ENCODE measurements around the gene NSG1.

The NSG1 gene

DNA sequence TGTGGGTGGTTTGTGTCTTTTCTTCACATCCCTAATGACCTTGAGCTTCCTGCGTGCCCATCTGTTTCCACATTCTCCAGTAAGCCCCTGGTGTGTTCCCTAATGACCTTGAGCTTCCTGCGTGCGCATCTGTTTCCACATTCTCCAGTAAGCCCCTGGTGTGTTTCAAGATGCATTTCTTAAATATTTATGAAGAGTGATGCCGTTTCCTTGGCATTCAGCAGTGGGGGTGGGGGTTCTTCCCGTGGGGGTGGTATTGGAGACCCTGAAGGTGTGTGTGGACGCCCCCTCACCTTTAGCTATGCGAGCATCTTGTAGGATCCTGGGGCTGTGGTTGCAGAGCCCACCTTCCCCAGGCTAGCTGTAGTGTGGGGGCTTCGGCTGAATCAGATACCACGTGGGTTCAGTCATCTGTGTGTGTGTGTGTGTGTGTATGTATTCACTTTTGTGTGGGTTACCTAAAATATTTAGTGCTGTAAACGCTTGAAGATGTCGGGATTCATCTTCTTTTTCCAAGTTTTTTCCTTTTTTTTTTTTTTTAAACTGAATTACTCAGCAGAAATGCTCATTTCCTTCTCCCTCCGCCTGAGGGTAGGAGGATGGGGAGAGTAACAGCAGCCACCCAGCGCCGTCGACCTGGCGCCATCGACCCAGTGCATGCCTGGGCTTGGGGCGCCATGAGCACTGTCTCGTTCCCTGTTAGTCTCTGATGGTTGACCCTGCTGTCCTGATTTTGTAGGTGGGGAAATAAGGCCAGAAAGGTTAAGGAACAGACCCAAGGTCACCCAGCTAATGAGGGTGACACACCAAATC lies 9.9 kb downstream of the NSG1 start:
- peak; percentile 49 for DNase-seq

DNA sequence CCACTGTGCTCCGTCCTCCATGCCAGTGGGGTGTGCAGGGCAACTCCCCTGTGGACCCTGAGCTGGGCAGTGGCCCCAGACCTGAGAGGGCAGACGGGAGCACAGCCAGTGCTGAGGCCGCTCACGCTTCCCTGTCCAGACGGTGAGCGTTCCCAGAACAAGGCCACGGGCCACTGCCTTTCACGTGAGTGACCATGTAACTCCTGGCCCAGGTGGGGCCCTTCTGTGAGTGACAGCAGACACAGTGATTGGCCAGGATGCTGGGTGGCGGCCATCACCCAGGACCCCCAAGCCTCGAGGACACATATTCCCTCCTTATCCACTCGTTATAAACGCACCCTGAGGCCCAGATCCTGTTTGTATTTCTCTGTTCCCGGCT lies 10.5 kb downstream of the NSG1 start:
- DNase-seq, result no peak

DNA sequence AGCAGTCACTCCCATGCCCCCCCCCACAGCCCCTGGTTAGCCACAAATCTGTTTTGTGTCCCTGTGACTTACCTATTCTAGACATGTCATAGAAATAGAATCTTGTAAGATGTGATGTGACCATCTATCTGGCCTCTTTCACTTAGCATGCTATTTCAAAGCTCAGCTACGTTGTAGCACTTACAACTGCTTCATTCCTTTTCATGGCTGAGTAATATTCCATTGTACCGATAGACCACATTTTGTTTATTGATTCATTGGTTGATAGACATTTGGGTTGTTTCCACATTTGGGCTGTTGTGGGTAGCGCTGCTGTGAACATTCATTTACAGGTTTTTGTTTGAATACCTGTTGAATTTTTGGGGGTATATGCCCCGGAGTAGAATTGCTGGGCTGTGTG lies 11.5 kb downstream of the NSG1 start:
- DNase-seq, result no peak

DNA sequence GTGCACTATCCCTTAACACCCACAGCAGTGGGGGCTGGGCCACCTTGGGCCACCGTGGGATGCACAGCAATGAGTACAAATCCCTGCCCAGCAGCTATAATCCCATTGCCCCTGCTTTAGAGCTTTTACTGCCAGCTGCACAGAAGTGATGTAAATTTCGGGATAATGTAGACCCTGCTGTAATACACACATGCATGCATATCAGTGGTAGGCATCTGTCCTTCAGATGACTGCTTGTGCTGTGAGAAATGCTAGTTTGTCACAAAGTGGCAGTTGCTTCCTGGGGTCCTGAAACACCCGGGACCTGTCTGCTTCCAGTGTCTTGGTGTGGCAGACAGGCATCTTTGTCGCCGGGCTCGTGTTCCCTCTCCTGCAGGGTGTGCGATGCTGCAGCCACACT lies 14.1 kb downstream of the NSG1 start:
- no peak for DNase-seq

- DNase-seq, result no peak
These were observed 16.1 kb downstream of the NSG1 start for GRCh38 chr4:4402966-4403365.

DNA sequence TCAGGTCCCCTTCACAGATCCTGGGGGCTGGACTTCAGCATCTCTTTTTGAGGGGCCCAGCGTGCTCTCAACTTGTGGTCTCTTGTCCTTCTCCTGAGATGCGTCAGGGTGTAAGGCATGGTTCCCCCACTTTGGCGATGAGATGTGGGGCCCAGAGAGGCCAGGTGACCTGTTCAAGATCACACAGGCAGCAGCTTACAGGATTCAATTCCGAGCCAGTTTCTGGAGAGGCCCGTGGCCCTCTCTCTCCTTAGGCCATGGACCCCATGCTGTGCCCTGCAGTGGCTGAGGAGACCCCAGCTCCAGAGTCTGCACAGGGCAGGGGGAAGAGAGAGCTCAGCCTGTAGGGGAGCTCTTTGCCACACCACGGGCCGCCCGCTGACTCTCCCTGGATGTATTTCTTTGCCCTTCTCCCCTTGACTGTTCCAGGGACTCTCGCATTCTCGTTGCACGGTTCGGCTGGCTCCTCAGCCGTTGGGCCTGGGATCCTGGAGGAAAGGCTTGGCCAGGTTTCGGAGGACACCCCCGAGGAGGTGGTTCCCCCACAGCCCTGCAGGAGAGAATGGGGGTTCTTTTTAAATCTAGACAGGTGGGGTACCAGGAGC lies 18.6 kb downstream of the NSG1 start:
- no peak for DNase-seq

DNA sequence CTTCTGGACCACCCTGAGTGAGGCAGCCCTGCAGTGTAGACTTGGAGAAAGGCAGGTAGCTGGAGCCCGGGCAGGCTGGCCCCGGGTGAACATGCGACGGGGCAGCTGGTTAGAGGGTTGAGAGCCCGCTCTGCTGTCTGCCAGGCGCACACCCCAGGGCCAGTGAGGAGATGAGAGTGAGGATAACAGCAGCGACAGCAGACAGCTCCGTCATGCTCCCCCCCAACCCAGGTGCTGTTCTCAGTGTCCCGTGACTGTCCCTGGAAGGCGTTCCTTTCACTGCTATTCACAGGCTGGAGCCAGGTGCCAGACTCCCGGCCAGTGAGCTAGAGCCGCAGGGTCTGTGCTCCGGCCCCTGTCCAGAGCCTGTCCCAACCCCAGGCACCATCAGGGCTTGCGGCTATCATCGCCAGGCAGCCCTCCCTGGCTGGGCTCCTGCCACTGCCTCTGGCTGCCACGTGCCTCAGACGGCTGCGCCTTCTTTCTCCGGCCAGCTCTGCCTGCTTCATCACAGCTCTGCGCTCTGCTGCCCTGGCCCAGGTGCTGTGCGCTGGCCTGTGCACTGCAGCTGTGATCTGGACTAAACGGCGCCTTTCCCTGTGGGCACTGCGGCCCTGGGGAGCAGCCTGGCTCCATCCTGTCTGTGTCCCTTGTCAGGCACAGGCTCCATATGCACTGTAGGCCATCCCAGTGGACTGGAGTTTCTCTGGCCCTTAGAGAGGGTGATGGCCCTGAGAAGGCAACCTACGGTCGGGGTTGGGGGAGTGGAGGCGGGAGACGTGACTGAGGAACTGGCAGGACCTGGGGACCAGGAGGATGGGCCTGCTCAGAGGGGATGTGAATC lies 19.8 kb downstream of the NSG1 start:
- no peak for DNase-seq

DNA sequence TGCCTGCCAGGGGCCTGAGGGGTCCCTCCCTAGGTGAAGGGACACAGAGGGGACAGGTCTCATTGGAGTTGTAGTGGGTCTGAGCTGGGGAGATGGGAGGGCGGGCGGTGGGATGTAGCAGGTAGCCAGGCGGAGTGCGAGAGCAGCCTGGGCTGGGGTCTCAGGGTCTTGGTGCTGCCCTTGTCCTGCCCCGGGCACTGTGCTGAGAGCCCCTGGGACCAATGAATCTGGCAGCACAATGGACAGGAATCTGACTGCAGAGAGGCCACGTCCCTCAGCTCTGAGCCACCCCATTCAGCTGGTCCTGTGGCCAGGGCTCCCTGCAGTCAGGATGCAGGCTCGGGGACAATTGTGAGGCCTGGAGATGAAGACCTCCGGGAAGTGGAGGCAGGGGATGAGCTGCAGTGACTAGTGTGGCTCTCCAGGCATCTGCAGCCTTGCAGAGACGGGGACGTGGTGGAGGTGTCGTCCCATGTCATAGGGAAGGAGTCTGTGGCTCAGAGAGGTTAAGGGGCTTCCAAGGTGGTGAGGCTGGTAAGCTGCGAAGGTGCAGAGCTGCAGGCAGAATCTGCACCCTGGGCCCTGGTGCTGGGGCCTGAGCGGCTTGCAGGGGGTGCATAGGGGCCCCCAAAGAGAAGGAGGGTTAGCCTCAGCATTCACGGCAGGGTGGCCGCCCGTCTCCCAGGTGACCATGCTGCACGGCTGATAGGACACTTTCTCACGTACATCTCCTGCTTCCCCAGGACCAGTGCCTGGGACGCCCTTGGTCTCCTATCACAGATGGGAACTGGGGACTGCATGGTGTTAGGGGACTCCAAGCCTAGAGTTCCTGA lies 20.6 kb downstream of the NSG1 start:
- DNase-seq, result no peak

- DNase-seq, result no peak
These were observed 21.2 kb downstream of the NSG1 start for GRCh38 chr4:4408132-4408523.

DNA sequence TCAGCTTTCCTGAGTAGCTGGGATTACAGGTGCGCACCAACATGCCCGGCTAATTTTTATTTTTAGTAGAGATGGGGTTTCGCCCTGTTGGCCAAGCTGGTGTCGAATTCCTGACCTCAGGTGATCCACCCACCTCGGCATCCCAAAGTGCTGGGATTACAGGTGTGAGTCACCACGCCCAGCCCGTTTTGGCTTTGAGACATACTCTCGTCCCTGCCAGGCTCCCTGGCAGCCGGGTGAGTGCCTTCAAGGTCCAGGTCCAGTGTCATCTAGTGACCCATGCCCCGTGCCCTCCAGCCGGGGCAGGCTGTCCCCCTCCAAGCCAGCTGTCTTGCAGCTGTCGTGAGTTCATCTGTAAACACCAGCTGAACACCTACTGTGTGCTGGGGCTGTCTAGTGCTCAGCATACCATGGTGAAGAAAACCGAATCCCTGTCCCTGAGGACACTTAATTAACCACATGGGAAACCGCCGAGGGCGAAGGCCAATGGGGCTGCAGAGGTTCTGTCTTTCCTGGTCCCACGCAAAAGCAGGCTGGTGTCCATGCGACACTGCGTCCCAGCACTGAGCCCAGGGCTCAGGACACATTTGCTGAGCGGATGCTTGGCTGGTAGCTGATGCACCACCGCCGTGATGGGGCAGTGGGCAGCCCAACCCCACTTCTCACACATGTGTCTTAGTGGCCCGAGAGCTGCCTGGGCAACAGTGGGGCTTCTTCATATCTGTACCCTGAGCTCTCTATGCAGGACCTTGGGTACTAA lies 21.9 kb downstream of the NSG1 start:
- no peak for DNase-seq

- no peak for DNase-seq
These were observed 22.7 kb downstream of the NSG1 start for GRCh38 chr4:4409416-4410115.

GRCh38 chr4:4410271-4410670 lies 23.4 kb downstream of the NSG1 start:
- DNase-seq, result no peak

GRCh38 chr4:4411906-4412305 lies 25.0 kb downstream of the NSG1 start:
- DNase-seq, result no peak

DNA sequence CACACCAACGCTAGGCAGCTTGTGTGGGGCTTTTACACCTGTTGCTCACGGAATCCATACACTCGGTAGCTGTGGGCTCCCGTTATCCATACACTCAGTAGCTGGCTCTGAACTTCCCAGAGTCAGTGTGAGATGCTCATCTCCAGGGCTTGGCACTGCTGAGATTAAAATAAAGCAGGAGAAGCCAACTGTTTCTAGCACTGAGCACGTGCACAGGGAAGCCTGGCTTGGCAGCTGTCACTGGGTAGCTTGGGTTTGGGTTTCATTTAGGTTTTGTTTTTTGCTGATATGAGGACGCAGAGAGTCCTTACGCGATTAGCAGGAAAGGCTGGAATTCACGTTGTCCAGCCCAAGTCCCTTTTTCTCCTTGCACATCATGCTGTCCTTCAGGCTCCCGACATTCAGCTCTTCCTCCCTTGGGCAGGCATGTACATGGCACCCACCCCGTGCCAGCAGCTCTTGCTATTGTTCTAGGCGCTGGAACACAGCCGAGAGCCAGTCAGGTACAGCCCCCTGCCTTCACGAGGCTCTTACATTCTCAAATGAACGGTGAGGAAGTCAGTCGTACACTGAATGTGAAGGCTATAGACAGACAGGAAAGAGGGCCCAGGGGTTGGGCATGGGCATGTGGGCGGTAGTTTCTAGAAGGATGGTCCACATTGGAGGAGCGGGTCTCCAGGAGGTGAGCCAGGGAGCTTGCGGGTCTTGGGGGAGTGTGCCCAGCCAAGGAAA lies 25.9 kb downstream of the NSG1 start:
- DNase-seq, result no peak

GRCh38 chr4:4413373-4413725 lies 26.4 kb downstream of the NSG1 start:
- DNase-seq, result no peak

- no peak for DNase-seq
These were observed 26.9 kb downstream of the NSG1 start for GRCh38 chr4:4413806-4414205.

GRCh38 chr4:4415107-4415805 lies 28.4 kb downstream of the NSG1 start:
- DNase-seq, result no peak

DNA sequence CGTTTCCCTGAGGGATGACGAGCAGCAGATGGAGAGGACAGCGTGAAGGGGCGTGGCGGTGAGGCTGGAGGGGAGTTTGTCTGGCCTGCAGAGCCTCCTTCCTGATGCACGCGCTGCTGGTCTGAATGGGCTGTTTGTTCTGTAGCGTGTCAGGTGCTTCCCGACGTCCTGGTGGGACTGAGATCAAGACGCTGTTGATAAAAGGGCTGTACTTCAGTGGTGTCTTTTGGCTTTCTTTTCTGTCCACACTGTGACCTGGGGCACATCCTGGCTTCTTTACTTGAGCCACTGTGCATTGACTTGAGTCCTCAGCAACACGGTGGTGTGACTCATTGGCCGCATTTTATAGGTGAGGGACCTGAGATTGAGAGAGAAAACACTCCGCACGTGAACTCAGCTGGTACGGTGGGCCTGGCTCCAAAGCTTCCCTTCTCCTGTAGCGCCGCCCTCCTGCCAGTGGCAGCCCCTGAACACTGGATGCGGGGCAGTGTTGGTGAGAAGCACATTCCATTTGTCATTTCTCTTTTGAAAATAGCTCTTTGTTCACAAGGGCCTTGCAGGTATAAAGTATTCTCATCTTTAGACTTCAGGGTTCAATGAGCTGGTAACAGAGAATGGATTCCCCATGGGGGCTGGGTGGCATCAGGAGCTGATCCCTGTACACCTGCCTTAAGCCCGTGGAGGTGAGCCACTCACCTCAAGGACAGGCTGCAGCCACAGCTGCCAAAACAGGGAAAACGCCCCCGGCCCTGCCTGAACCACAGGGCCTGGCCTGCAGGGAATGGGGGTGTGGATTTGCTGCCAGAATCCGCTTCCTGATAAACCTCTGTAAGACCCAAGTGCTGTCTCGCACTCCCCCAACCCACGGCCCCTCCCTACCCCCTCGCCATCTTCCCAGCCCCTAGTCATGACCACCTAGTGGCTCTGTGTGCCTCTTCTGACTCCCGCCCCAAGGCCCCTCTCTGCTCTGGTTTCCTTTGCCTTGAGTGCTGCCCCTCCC lies 29.2 kb downstream of the NSG1 start:
- no peak for DNase-seq

DNA sequence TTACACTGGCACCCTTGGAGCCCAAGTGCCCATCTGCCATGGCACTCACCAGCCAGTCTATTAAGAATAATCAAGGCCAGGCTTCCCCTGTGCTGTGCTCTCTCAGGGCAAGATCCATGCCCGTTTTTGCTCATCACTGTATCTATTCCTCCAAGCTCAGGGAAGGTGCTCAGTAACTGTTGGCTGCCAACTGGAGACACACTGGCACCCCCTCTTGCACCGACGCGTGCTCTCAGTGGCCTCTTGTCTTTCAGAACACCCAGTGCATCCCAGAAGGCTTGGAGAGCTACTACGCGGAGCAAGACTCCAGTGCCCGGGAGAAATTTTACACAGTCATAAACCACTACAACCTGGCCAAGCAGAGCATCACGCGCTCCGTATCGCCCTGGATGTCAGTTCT lies 30.1 kb downstream of the NSG1 start:
- no peak for DNase-seq

Measured in fibroblast of skin of abdomen (primary cell).